GM23338 (cell line): ENCODE measurements around the gene TTYH3. TPM values are rescaled to one million over a fixed set of nuclear protein-coding genes. Genes with fewer than 3 reads are reported as not detected.

Experiments used
- ATAC-seq: fragments of 200-7000 bp; cut with Tn5 transposase; 3 replicates; pipeline ENCODE4 v1.9.1; 2020
- DNase-seq: peaks from one replicate; pipeline ENCODE4 v3.0.0-alpha.2; 2015; ENCODE audit warnings: low spot score
- H2AFZ ChIP-seq: fragments of 200-600 bp; sonication (generic); 2 replicates; pipeline ENCODE4 v1.8.0; 2016; ENCODE audit warnings: antibody characterized with exemption, mild to moderate bottlenecking, moderate library complexity
- H3F3A ChIP-seq: fragments of 200-600 bp; sonication (generic); replicated peaks from 2 replicates; pipeline ENCODE4 v1.8.0; 2017; ENCODE audit warnings: antibody characterized with exemption, mixed run types, low read depth
- H3K27ac ChIP-seq: fragments of 200-600 bp; sonication (generic); 2 replicates; pipeline ENCODE4 v1.6.1; 2016; ENCODE audit warnings: low read depth
- H3K27me3 ChIP-seq: fragments of 200-600 bp; sonication (generic); 2 replicates; pipeline ENCODE4 v1.8.0; 2016; ENCODE audit warnings: mild to moderate bottlenecking, mixed run types, moderate library complexity; ENCODE audit not compliant: insufficient read depth
- H3K36me3 ChIP-seq: fragments of 200-600 bp; sonication (generic); 2 replicates; pipeline ENCODE4 v1.8.0; 2016; ENCODE audit warnings: mild to moderate bottlenecking; ENCODE audit not compliant: insufficient read depth
- H3K4me1 ChIP-seq: fragments of 200-600 bp; sonication (generic); 2 replicates; pipeline ENCODE4 v1.8.0; 2016; ENCODE audit warnings: mild to moderate bottlenecking, moderate library complexity; ENCODE audit not compliant: insufficient read depth
- H3K4me2 ChIP-seq: fragments of 200-600 bp; sonication (generic); 2 replicates; pipeline ENCODE4 v1.7.1; 2017; ENCODE audit warnings: mixed run types
- H3K4me3 ChIP-seq: fragments of 200-600 bp; sonication (generic); 2 replicates; pipeline ENCODE4 v1.6.1; 2016; ENCODE audit warnings: mixed run types
- H3K79me2 ChIP-seq: fragments of 200-600 bp; sonication (generic); replicated peaks from 2 replicates; pipeline ENCODE4 v1.8.0; 2017; ENCODE audit warnings: mild to moderate bottlenecking; ENCODE audit not compliant: insufficient read depth
- H3K9me2 ChIP-seq: fragments of 200-600 bp; sonication (generic); 2 replicates; pipeline ENCODE4 v1.8.0; 2017; ENCODE audit not compliant: insufficient read depth
- H4K20me1 ChIP-seq: fragments of 200-600 bp; sonication (generic); replicated peaks from 2 replicates; pipeline ENCODE4 v1.8.0; 2017; ENCODE audit warnings: mild to moderate bottlenecking; ENCODE audit not compliant: insufficient read depth
- H3K27ac Mint-ChIP-seq: 2 replicates; pipeline ENCODE4 v1.8.0; 2020; ENCODE audit warnings: inconsistent platforms, mild to moderate bottlenecking, moderate library complexity, mixed read lengths
- H3K27me3 Mint-ChIP-seq: 3 replicates; pipeline ENCODE4 v1.8.0; 2022; ENCODE audit warnings: low read depth, mild to moderate bottlenecking, moderate library complexity, mixed read lengths, inconsistent platforms; ENCODE audit not compliant: insufficient read depth, poor library complexity
- H3K36me3 Mint-ChIP-seq: 3 replicates; pipeline ENCODE4 v1.8.0; 2021; ENCODE audit warnings: low read depth, mild to moderate bottlenecking, inconsistent platforms, moderate library complexity, mixed read lengths
- H3K4me1 Mint-ChIP-seq: 3 replicates; pipeline ENCODE4 v1.8.0; 2020; ENCODE audit warnings: mild to moderate bottlenecking, inconsistent platforms, mixed read lengths
- H3K4me3 Mint-ChIP-seq: 3 replicates; pipeline ENCODE4 v1.8.0; 2021; ENCODE audit warnings: moderate library complexity, mild to moderate bottlenecking, inconsistent platforms, mixed read lengths
- H3K9me3 Mint-ChIP-seq: 3 replicates; pipeline ENCODE4 v1.8.0; 2020; ENCODE audit warnings: moderate library complexity, mild to moderate bottlenecking, inconsistent platforms, mixed read lengths
- CREB1 ChIP-seq: fragments of 250-450 bp; sonication (Bioruptor Pico); IDR thresholded peaks from 2 replicates; pipeline ENCODE4 v1.5.0; 2020; ENCODE audit warnings: low read depth, mild to moderate bottlenecking, moderate library complexity
- EZH2 ChIP-seq: fragments of 200-600 bp; sonication (generic); IDR thresholded peaks from one replicate; pipeline ENCODE4 v1.8.0; 2017; ENCODE audit warnings: antibody characterized with exemption, mild to moderate bottlenecking, low read depth; ENCODE audit not compliant: unreplicated experiment
- EZH2phosphoT487 ChIP-seq: fragments of 200-600 bp; sonication (generic); IDR thresholded peaks from one replicate; pipeline ENCODE4 v1.8.1; 2018; ENCODE audit warnings: antibody characterized with exemption; ENCODE audit not compliant: unreplicated experiment
- JUNB ChIP-seq: IDR thresholded peaks from one replicate; pipeline ENCODE4 v1.6.1; 2016; ENCODE audit warnings: antibody characterized with exemption; ENCODE audit not compliant: unreplicated experiment
- NANOG ChIP-seq: IDR thresholded peaks from 2 replicates; pipeline ENCODE4 v1.6.1; 2016; ENCODE audit warnings: antibody characterized with exemption, borderline replicate concordance
- POLR2AphosphoS5 ChIP-seq: IDR thresholded peaks from 2 replicates; pipeline ENCODE4 v1.6.1; 2016; ENCODE audit warnings: antibody characterized with exemption, low read depth
- STAT1 ChIP-seq: IDR thresholded peaks from one replicate; pipeline ENCODE4 v1.6.1; 2016; ENCODE audit warnings: antibody characterized with exemption; ENCODE audit not compliant: unreplicated experiment
- ZNF114 ChIP-seq: fragments of 250-450 bp; sonication (Bioruptor Pico); IDR thresholded peaks from 2 replicates; pipeline ENCODE4 v1.5.0; 2020; ENCODE audit warnings: mild to moderate bottlenecking, moderate library complexity
- ZNF331 ChIP-seq: fragments of 250-450 bp; sonication (Bioruptor Pico); IDR thresholded peaks from 2 replicates; pipeline ENCODE4 v1.5.0; 2020; ENCODE audit warnings: low read depth, mild to moderate bottlenecking, moderate library complexity
- polyA plus RNA-seq: library from polyadenylated mRNA; unstranded; fragments of >200 nt; fragmentation: Nextera tagmentation; extraction: Ambion mirVana; gene quantifications from 2 replicates; pipeline ENCODE4 v1.2.1, GENCODE V29; 2016
- total RNA-seq: library from RNA; depleted of rRNA; stranded (reverse); fragments of >200 nt; shearing (Covaris generic); gene quantifications from 2 replicates; pipeline ENCODE4 v1.2.3, GENCODE V29; 2014
- TF ChIP-seq, protein P1 (sequence below): fragments of 250-450 bp; sonication (Bioruptor Pico); IDR thresholded peaks from 2 replicates; pipeline ENCODE4 v1.5.0; 2020; ENCODE audit warnings: mild to moderate bottlenecking, moderate library complexity
- TF ChIP-seq, protein P2 (sequence below): IDR thresholded peaks from one replicate; pipeline ENCODE4 v1.6.1; 2018; ENCODE audit warnings: antibody characterized with exemption; ENCODE audit not compliant: unreplicated experiment
- TF ChIP-seq, protein P3 (sequence below), 2 experiments: fragments of 200-600 bp in 1 of 2; sonication (generic) in 1 of 2; conservative IDR thresholded peaks; 2 replicates each; pipeline versions ENCODE4 v1.5.1 to v1.6.1; 2016 to 2017; ENCODE audit warnings: antibody characterized with exemption in 2 of 2, low read depth in 2 of 2, mild to moderate bottlenecking in 2 of 2, moderate library complexity in 1 of 2
- TF ChIP-seq, protein P4 (sequence below): IDR thresholded peaks from 2 replicates; pipeline ENCODE4 v1.6.1; 2016; ENCODE audit warnings: antibody characterized with exemption

The TTYH3 gene
- total and polyA plus RNA-seq, 2 experiments from 2014 or later, result 59.6 to 126 TPM

GRCh38 chr7:2706685-2707126 lies 74.9 kb downstream of the TTYH3 start:
- no peak overlapping the region for H3K4me3 ChIP-seq
- no peaks in the 10 kb centered on the region for H4K20me1 ChIP-seq
- H3K9me3 Mint-ChIP-seq, result 0 out of 3 replicates have a peak, but pooled peaks cover 2% of the 10 kb centered on the region
- peaks cover 4% of the 10 kb centered on the region; the same call in 1 of the 3 replicates for H3K36me3 Mint-ChIP-seq
- ATAC-seq, result no peak
- no peaks in the 10 kb centered on the region for H3K4me1 ChIP-seq
- peaks cover 13% of the 10 kb centered on the region for H3K4me1 Mint-ChIP-seq
- H3K4me3 Mint-ChIP-seq, result no peak overlapping the region
- no peak overlapping the region; the same call in 1 of the 2 replicates for H3K27ac Mint-ChIP-seq
- H2AFZ ChIP-seq, result no peak overlapping the region
- no peaks in the 10 kb centered on the region for H3K27me3 ChIP-seq
- TF ChIP-seq ZNF114 (CRISPR knock-in tag) (no peak), JUNB (no peak), EZH2 (no peak), EZH2phosphoT487 (no peak), STAT1 (no peak), NANOG (no peak), POLR2AphosphoS5 (no peak), ZNF331 (no peak), CREB1 (no peak)
- TF ChIP-seq, protein P1, sequence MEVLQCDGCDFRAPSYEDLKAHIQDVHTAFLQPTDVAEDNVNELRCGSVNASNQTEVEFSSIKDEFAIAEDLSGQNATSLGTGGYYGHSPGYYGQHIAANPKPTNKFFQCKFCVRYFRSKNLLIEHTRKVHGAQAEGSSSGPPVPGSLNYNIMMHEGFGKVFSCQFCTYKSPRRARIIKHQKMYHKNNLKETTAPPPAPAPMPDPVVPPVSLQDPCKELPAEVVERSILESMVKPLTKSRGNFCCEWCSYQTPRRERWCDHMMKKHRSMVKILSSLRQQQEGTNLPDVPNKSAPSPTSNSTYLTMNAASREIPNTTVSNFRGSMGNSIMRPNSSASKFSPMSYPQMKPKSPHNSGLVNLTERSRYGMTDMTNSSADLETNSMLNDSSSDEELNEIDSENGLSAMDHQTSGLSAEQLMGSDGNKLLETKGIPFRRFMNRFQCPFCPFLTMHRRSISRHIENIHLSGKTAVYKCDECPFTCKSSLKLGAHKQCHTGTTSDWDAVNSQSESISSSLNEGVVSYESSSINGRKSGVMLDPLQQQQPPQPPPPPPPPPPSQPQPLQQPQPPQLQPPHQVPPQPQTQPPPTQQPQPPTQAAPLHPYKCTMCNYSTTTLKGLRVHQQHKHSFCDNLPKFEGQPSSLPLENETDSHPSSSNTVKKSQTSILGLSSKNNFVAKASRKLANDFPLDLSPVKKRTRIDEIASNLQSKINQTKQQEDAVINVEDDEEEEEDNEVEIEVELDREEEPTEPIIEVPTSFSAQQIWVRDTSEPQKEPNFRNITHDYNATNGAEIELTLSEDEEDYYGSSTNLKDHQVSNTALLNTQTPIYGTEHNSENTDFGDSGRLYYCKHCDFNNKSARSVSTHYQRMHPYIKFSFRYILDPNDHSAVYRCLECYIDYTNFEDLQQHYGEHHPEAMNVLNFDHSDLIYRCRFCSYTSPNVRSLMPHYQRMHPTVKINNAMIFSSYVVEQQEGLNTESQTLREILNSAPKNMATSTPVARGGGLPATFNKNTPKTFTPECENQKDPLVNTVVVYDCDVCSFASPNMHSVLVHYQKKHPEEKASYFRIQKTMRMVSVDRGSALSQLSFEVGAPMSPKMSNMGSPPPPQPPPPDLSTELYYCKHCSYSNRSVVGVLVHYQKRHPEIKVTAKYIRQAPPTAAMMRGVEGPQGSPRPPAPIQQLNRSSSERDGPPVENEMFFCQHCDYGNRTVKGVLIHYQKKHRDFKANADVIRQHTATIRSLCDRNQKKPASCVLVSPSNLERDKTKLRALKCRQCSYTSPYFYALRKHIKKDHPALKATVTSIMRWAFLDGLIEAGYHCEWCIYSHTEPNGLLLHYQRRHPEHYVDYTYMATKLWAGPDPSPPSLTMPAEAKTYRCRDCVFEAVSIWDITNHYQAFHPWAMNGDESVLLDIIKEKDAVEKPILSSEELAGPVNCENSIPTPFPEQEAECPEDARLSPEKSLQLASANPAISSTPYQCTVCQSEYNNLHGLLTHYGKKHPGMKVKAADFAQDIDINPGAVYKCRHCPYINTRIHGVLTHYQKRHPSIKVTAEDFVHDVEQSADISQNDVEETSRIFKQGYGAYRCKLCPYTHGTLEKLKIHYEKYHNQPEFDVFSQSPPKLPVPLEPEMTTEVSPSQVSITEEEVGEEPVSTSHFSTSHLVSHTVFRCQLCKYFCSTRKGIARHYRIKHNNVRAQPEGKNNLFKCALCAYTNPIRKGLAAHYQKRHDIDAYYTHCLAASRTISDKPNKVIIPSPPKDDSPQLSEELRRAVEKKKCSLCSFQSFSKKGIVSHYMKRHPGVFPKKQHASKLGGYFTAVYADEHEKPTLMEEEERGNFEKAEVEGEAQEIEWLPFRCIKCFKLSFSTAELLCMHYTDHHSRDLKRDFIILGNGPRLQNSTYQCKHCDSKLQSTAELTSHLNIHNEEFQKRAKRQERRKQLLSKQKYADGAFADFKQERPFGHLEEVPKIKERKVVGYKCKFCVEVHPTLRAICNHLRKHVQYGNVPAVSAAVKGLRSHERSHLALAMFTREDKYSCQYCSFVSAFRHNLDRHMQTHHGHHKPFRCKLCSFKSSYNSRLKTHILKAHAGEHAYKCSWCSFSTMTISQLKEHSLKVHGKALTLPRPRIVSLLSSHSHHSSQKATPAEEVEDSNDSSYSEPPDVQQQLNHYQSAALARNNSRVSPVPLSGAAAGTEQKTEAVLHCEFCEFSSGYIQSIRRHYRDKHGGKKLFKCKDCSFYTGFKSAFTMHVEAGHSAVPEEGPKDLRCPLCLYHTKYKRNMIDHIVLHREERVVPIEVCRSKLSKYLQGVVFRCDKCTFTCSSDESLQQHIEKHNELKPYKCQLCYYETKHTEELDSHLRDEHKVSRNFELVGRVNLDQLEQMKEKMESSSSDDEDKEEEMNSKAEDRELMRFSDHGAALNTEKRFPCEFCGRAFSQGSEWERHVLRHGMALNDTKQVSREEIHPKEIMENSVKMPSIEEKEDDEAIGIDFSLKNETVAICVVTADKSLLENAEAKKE (CRISPR knock-in tag), result no peak
- TF ChIP-seq, protein P2, sequence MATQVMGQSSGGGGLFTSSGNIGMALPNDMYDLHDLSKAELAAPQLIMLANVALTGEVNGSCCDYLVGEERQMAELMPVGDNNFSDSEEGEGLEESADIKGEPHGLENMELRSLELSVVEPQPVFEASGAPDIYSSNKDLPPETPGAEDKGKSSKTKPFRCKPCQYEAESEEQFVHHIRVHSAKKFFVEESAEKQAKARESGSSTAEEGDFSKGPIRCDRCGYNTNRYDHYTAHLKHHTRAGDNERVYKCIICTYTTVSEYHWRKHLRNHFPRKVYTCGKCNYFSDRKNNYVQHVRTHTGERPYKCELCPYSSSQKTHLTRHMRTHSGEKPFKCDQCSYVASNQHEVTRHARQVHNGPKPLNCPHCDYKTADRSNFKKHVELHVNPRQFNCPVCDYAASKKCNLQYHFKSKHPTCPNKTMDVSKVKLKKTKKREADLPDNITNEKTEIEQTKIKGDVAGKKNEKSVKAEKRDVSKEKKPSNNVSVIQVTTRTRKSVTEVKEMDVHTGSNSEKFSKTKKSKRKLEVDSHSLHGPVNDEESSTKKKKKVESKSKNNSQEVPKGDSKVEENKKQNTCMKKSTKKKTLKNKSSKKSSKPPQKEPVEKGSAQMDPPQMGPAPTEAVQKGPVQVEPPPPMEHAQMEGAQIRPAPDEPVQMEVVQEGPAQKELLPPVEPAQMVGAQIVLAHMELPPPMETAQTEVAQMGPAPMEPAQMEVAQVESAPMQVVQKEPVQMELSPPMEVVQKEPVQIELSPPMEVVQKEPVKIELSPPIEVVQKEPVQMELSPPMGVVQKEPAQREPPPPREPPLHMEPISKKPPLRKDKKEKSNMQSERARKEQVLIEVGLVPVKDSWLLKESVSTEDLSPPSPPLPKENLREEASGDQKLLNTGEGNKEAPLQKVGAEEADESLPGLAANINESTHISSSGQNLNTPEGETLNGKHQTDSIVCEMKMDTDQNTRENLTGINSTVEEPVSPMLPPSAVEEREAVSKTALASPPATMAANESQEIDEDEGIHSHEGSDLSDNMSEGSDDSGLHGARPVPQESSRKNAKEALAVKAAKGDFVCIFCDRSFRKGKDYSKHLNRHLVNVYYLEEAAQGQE, result no peak
- TF ChIP-seq, protein P3, sequence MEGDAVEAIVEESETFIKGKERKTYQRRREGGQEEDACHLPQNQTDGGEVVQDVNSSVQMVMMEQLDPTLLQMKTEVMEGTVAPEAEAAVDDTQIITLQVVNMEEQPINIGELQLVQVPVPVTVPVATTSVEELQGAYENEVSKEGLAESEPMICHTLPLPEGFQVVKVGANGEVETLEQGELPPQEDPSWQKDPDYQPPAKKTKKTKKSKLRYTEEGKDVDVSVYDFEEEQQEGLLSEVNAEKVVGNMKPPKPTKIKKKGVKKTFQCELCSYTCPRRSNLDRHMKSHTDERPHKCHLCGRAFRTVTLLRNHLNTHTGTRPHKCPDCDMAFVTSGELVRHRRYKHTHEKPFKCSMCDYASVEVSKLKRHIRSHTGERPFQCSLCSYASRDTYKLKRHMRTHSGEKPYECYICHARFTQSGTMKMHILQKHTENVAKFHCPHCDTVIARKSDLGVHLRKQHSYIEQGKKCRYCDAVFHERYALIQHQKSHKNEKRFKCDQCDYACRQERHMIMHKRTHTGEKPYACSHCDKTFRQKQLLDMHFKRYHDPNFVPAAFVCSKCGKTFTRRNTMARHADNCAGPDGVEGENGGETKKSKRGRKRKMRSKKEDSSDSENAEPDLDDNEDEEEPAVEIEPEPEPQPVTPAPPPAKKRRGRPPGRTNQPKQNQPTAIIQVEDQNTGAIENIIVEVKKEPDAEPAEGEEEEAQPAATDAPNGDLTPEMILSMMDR (conservative IDR thresholded peaks at IDR 0.05; ENCODE audit: low read depth in 2 of 2), result no peak
- TF ChIP-seq, protein P4, sequence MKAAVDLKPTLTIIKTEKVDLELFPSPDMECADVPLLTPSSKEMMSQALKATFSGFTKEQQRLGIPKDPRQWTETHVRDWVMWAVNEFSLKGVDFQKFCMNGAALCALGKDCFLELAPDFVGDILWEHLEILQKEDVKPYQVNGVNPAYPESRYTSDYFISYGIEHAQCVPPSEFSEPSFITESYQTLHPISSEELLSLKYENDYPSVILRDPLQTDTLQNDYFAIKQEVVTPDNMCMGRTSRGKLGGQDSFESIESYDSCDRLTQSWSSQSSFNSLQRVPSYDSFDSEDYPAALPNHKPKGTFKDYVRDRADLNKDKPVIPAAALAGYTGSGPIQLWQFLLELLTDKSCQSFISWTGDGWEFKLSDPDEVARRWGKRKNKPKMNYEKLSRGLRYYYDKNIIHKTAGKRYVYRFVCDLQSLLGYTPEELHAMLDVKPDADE, result no peak
- H3K27ac ChIP-seq, result no peak overlapping the region
- H3K36me3 ChIP-seq, result no peaks in the 10 kb centered on the region
- H3K79me2 ChIP-seq, result no peaks in the 10 kb centered on the region
- H3K27me3 Mint-ChIP-seq, result peaks cover 14% of the 10 kb centered on the region
- no peak overlapping the region for H3K4me2 ChIP-seq
- H3F3A ChIP-seq, result no peaks in the 10 kb centered on the region
- no peaks in the 10 kb centered on the region for H3K9me2 ChIP-seq
- DNase-seq, result no peak
